GM19372 (cell line): ENCODE data around the gene PRDM8.

ENCODE experiments used
- ATAC-seq: cut with Tn5 transposase; IDR thresholded peaks from one replicate; pipeline ENCODE4 v1.9.1; 2021; ENCODE audit warnings: mild to moderate bottlenecking, low read depth, moderate library complexity; ENCODE audit not compliant: unreplicated experiment

Gene PRDM8

DNA sequence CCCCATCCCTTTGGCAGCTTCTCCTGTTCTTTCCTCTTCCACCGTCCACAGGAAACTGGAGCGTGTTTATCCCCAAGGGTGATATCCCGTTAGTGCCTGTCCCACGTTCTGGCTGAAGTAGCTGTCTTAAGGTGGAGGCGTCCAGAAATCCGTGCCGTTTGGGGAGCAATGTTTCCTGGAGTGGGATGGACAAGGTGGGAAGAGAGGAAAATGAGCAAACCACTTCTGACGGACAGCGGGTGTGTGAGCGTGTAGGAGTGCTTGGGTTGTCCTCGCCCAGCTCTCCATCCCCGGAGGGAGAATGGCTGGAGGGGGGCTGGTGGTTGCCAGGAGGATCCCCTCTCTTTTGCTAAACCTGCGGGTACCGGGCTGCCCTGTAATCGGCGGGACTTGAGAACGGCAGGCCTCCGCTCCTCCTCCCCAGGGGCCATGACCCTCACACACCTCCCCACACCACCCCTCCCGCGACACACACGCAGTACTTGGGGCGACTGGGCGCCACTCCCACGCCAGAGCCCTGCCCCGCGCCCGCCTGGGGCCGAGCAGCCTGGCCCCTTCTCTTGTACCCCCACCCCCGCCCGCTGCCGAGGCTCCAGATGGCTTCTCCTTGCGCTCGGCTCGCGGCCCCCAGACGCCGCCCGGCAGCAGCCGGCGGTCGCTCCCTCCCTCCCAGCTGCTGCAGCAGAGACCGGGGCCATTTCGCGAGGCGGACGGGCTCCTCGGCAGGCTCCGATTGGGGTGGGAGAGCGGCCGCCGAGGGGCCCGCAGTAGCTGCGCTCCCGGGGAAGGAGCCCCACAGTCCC is 13.9 kb upstream of the PRDM8 start:
- peak; percentile 49 for ATAC-seq

DNA sequence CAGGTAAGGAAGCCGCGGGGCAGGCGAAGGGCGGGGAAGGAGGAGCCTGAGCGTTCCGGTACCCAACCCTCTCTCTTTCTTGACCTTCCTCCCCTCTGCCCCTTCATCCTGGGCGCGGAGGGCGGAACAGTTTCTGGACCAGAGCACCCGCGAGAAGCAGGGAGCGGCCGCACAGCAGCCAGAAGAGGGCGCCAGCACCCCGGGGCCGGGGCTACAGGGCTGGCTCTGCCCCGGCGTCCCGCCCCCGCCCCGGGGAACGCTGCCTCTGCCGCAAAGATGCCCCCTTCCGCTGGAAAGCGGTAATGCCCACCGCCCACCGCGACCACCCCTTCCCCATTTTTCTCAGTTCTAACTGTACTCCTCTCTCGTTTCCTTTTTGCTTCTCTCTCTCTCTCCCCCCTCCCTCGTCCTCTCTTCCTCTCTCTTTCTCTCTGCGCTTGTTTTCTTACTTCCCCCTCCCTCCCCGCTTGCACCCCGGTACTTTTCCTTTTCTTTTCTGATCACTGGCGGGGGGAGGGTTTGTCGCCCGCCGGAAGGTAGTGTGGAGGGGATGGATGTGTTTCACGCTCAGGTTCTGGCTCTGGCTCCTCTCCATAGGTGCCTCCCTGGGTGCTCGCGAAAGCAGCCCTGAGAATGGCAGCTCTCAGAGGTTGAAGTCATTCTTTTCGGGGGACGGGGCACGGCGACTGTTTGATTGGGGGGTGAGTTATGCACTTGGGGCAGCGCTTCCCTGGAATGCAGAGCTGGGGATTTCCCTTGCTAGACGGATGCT is 13.1 kb upstream of the PRDM8 start:
- ATAC-seq: peak; percentile 91

DNA sequence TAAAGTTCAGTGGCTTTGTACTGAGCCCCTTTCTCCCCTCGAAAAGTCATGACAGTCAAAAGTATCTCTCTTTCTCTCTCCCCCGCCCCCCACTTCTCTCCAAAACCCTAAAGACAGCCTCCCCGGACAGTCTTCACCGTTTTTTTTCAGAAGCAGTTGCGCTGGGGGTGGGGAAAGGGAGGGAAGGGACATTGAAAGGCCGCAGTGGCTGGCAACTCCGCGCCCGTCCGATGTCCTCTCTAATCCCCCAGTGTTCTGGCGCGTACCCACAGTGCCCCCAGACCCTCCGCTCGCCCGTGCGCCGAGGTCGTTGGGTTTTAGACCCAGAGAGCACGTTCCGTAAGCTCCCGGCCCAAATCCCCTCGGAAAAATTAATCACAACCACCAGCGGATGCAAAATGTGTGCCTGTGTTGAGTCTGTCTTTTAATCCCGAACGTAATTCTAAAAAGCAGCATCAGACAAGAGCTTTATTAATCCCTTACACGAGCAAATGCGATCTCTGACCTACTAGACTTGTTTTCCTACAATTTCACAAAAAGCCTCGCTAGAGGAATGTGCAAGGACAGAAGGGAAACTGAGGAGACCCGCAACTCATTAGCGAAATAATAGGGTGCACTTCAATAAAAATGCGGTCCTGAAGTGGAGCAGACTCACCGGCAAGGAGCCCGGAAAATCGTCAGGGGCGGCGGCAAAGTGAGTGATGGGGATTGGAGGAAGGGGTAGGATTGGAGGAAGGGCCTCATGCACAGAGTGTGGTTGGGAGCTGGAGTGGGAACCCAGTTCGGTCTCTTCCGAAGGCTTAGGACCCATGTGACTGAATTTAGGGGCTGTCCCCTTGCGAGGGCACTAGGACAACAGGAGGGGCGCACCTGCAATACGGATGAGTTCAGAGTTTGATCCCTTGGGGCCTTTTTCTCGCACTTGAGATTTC is 12.2 kb upstream of the PRDM8 start:
- no peak for ATAC-seq

DNA sequence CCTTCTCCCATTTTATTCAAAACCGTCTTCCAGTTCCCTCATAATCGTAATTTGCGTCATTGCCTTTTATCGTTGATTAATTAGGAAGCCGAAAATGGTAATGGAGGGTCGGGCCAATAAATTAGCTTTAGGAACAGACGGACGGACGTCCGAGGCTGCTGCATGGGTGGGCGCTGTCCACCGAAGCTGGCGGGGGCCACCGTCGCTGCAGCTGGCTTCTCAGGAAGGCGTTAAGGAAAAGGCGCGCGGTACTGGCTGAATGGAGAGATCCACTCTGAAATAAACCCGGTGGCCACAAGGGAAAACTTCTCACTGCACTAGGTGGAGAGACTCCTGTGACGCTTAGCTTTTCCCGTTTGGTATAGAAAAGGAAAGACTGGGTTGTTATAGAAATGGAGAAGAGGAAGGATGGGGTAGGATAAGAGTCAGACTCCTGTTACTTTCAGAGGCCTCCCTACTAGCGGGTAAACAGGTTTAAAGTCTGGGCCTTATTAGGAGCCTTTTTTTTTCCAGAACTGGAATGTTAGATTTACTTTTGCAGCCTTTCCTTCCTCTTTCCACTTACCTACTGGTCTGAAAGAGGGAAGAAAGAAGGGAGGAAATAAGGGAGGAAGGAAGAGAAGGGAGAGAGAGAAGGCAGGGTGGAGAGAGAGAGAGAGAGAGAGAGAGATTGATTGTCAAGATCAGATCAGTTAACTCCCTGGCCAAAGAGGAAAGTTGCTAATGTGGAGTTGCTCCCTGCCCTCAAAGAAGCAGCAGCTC is 11.3 kb upstream of the PRDM8 start:
- ATAC-seq: no peak

DNA sequence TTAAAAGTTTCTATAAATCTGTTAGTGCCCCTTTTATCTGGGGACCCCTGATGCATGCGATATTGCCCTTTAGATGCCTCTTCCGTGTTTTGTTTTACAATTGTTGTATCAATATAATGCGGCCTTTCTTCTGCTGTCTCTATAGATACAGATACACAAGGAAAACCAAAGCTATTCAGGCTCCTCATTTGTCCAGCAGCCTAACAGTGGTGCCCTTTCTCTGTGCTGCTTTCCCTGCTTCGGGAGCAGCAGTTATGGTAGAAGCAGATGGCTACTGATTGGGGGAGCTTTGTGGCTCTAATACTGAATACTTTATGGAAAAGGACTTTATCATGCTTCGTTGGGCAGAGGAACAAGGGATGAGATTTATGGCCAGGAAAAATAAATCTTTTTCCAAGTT is 10.6 kb upstream of the PRDM8 start:
- no peak for ATAC-seq

DNA sequence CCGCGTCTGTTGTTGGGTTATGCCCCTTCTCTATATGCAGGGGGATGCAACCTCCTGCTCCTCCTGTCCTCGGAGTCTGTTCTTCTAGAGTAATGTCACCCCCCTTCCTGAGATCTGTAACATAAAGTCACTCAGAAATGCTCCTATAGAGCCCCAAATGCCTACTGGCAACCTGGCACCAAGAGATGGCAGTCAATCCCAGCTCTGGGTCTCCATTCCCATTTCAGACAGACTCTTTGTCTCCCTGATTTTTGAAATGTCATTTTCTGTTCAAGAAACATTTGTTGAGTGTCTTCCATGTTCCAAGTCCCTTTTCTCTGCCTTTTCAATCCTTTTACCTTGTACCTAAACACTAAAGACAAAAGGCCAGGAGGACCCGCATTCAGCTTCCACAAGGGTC is 9.6 kb upstream of the PRDM8 start:
- no peak for ATAC-seq

DNA sequence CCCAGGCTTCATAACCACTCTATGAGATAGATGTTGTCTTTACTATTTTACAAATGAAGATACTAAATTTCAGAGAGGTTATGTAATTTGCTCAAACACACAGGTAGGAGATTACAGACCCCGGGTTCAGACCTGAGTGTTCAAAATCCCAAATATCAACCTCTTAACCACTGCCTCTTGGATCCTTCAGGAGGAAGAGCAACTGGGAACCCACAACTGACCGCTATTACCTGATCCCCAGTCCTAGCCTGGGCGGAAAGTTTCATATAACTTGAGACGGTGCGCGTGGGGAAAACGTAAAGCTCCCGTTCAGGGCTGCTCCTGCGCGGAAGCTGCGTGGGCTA is 8.9 kb upstream of the PRDM8 start:
- ATAC-seq: no peak

DNA sequence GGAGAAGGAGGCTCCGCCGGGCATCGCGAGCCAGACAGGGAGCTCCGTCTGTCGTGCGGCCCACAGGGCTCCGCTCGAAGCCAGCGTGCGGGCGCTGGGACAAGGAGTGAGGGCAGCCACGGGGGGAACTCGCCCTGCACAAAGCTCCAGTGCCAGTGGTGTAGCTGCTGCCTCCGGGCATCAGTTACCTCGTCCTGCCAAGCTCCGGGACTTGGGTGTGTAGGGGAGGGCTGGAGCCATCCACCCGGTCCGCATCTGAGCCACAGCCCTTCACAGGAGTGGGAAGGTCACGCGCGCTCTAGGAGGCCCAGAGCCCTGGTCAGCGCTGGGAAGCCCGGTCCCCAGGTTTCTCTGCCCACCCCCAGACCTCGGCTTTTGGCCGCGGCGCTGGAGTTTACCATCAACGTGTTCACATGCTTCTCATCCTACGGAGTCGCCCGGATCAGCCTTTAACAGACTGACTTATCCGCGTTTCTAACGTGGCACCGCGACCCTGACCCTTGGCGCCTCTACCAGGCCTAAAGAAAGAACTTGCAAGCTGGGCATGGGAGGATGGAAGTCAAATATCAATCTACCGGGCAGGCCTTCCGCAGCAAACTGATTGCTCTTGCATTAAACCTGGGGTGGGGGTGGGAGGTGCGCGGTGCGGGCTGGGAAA is 8.4 kb upstream of the PRDM8 start:
- no peak for ATAC-seq

DNA sequence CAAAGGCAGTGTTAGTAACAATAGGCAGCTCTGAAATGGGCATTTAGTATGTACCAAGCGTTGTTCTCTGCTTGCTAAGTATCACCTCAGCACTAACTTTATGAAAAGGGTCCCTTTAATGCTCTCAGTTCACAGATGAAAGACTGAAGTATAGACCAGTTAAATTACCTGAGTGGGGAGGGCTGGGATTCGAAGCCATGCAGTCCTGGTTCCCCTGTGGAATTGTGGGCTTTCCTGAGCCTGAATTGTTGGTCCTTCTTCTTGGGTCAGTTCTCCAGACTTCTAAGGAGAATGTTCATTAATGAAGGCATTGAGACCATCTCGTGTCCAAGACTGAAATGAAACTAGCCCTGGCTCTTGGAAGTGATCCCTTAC is 7.7 kb upstream of the PRDM8 start:
- no peak for ATAC-seq

DNA sequence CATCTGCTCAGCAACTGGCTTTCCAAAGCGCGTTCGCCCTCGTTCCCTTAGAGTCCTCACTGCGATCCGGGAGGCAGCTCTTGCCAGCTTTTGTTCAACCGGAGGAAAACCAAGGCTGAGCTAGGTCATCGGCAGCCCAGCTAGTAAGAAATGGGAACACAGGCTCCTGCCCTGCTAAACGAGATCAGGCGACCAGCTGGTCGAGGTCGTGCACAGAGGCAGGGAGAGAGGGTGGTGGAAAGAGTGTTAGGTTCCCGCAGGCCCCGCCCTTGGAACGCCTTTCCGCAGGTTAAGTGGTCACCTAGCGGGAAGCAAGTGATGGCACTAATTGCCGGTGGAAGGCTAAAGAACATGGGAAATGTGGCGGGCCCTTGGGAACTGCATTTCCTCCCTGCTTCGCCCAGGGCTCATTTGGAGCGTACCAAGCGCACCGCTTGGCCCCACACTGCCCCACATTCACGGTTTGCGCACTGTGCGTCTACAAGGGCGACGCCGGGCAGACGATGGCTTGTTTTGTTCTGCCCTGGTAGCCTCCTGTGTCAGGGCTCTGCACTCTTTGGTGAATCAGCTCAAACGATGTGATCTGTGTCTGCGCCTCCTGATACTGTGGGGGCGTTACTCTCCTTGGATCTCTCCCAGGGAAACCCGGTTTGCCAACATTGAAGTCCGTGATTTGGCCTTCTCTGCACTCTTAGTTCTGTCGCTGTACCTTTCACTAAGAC is 7.2 kb upstream of the PRDM8 start:
- no peak for ATAC-seq

DNA sequence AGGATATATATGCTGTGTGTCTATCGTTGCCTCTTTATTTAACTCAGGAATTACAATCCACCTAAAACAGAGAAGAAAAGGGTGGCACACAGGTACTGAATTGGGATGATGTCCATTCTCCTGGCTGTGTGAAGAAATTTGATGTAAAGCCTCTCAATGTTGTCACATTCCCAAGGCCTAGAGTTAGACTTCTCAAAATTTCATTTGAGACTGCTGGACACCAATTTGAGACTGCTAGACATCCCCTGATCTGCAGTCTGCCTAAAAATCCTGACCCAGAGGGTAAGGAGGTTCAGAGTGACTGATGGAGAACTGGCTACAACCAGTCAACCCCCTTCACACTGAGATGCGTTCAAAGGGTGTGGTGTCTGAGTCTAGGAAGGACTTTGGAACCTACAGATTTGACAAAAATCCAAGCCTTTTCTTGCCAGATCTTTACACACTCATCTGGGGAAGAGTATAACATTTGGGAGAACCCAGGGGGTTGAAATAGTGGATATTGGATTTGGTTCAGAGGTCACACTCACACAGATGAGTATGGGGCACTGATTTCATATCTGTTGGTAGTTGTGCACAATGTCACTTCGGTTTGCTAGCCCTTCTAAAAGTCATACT is 4.9 kb upstream of the PRDM8 start:
- ATAC-seq: no peak

DNA sequence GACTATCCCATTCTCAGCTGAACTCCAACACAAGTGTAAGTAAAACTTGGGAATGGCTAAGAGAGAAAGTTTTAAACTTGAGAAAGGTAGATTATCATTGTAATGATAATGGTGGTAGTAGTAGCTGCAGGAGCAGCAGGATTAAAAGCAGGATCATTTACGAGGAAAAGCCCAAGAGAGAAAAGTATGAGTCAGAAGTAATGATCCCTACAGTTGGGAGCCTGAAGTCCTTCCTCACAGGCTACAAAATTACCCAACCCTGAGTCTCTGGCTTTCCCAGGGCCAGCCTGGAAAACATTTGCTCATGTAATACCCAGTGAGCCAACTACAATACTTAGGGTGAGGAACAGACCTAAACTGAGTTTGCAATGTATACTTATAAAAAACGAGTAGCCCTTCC is 4.4 kb upstream of the PRDM8 start:
- no peak for ATAC-seq

DNA sequence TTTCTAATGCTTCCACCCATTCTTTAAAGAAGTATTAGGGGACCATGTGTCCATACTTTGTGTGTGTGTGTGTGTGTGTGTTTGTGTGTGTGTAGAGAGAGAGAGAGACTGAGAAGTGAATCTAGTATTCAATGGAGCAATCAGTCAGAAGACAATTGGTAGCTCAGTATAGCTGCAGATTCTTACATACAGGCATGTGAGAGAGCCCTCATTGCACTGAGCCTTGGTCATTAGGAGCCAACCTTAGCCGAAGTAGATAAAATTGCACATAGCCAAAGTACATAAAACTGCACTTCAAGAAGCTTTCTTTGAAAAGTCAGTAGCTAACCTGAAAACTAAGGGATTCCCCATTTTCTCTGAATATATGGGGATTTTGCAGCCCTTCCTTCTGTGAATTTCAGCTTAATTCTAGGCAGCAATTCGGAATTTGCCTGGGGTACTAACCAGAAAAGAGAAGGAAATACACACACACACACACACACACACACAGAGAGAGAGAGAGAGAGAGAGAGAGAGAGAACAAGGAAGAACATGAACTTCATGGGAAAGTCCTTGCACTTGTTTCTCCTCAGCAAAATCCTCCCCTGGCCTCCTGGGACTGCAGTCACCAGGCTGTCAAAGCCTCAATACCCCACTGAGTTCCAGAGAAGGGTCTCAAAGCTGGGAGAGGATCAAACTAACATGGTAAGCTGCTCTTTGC is 1.7 kb upstream of the PRDM8 start:
- ATAC-seq: no peak

DNA sequence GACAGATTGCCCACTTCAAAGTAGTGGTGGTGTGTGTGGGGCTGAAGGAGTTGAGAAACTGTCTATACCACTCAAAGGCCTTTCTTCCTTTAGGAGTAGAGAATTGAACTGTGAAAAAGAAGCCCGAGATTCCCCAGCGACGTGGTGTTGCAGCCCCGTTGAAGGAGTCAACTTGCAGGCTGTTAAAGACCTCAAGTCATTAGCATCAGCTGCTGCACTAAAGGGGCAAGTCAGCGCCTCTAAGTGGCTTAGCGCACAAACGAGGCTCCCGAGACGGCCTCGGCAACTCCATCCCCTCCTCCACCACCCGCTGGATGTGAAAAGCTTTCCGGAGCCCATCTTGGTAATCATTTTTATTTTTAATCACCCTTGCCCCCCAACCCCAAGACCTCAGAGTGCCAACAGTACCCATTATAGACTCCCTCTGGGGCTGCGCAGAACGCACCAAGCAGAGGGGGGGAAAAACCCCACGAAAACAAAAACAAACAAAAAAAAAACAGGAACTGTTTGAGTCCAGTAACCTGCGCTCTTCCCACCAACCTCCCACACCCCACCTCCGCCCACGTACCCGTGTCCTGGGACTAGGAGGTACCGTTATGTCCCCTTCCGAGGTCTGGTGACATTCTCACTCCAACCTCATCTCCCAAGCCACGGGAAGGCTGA is 913 bp upstream of the PRDM8 start:
- no peak for ATAC-seq

DNA sequence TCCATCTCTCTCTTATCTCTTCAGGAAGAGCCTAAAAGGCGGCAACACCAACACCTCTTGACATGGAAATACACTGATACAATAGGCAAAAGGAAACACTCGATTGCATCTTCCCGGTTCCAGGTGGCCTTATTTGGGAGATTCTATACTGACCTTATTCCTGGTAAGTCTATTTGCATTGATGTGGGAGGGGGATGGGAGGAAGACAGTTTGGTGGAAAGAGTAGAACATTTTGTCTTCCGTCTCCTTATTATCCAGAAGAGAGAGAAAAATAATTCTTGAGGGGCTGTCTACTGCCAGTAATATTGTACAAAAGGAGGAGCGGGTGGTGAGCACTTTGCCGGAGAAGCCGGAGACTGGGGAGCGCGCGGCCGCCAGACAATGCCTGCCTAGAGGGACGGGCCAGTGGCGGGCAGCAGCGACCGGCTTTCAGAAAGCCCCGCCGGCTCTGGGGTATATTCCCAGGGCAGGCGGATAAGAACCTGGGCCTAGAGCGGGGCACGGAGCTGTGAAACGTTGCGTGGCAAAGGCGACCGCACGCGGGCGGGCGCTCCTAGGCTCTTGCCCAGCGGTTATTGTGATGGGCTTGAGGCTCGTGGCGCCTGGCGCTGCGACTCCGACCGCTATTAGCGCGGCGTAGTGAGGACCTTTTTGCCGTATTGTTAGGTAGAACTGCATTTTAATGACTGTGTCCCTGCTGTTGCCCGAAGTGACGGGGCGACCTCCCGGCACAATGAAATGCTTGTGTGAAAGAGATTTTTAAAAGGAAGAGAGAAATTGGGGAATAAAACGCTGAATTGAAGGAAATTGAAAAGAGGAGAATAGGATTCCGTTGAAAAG is 518 bp downstream of the PRDM8 start:
- ATAC-seq: no peak

DNA sequence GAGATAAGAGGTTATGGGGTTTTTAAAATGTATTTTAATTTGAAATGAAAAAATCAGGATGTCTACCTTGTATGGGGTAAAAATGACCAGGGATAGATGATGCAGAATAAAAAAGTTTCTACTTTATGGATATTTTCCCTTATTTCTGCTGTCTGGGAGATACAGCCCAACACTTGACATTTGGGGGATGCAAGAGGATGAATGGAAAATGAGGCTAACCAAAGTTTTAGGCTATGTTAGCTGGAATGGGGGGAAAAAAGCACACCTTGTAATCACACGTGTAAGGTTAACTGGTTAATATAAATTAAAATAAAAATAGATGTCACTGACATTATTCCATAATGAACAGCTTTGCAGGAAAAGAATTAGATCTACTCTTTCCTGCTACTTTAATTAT is 1.1 kb downstream of the PRDM8 start:
- ATAC-seq: no peak

DNA sequence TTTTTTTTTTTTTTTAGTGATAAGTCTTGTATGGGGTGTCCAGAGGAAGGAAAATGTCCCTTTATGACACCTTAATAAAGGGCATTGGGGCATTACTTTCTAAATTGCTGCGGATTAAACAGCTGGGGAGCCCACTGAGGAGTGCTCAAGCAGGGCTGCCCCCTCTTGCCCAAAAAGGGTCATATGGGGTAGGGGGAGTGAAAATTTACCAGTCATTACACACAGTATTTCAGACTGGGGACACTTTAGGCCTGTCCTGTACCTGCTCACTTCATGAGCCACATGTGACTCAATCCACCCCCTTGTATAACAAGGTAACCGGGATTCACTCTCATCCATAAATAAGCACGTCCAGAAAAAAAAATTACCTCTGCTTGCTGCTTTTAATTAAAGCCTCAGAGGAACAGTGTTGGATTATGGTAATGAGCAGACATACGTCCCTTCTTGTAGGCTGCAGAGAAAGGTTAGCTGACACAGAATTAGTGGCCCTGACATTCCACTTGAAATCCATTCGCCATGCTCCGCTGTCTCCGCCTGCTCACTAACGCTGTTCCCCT is 1.8 kb downstream of the PRDM8 start:
- no peak for ATAC-seq
